Thyroid gland (tissue), 4 donors: ENCODE measurements around the gene TMEM158.

ENCODE experiments used
- CTCF ChIP-seq, 6 experiments: fragments of 200-600 bp in 3 of 6; fragments of 450-650 bp in 3 of 6; sonication (generic) in 3 of 6; IDR thresholded peaks; one replicate each; pipeline ENCODE4 v1.5.1; 2016 to 2019; ENCODE audit warnings: antibody characterized with exemption in 6 of 6, mild to moderate bottlenecking in 2 of 6, inconsistent platforms in 1 of 6, moderate library complexity in 1 of 6
- POLR2A ChIP-seq, 2 donors: fragments of 450-650 bp; IDR thresholded peaks; one replicate each; pipeline ENCODE4 v1.6.1; 2017; ENCODE audit warnings: antibody characterized with exemption in 2 of 2, mild to moderate bottlenecking in 2 of 2, moderate library complexity in 1 of 2

GRCh38 chr3:45187694-45188141 lies 38.4 kb downstream of the TMEM158 start:
- TF ChIP-seq CTCF (IDR thresholded peaks at IDR 0.05), result no peak
- no peak for TF ChIP-seq POLR2A (IDR thresholded peaks at IDR 0.05)
